K562 (cell line): ENCODE data around the gene VLDLR. TPM values are rescaled to one million over a fixed set of nuclear protein-coding genes. Genes with fewer than 3 reads are reported as not detected.

Experiments
- ATAC-seq: fragments of 200-7000 bp; cut with Tn5 transposase; 3 replicates; pipeline ENCODE4 v1.9.1; 2020; ENCODE audit warnings: moderate library complexity
- BruUV-seq: library from RNA; stranded (reverse); fragments of 400-500 nt; replicated peaks from 2 replicates; lab custom pipeline; 2021; lab: Mats Ljungman, UMichigan
- CTCF ChIA-PET: fragments of 300-600 bp; formaldehyde crosslinking; extraction: SDS; loops from one replicate; lab custom pipeline; 2021; ENCODE audit warnings: low intra/inter-chr PET ratio; lab: Yijun Ruan, JAX
- POLR2A ChIA-PET: fragments of 300-600, 350-650 bp; sonication (Branson Sonifier 250); formaldehyde crosslinking; extraction: SDS; loops from one replicate; lab custom pipeline; 2021; ENCODE audit warnings: antibody characterized with exemption, inconsistent platforms; lab: Yijun Ruan, JAX
- DNase-seq, 4 experiments: peaks; one replicate each; pipeline versions ENCODE4 v3.0.0 to v3.0.0-alpha.2; 2011 to 2018; ENCODE audit warnings: low spot score in 3 of 4, mixed read lengths in 3 of 4; ENCODE audit errors: extremely low read depth in 1 of 4
- FAIRE-seq: peaks from 2 replicates; lab custom pipeline; 2011; peaks lifted over from hg19 to GRCh38; lab: Jason Lieb, UNC
- H2AFZ ChIP-seq: 2 replicates; pipeline ENCODE4 v1.6.0; 2011; ENCODE audit warnings: low read depth, low read length, control low read depth, inconsistent platforms
- H3K27ac ChIP-seq: fragments of 200-600 bp; 3 replicates; pipeline ENCODE4 v1.8.0; 2011; ENCODE audit warnings: low read depth, mild to moderate bottlenecking, control low read depth, inconsistent platforms, low read length, moderate library complexity, mixed read lengths; ENCODE audit errors: extremely low read depth
- H3K27me3 ChIP-seq, 2 experiments: fragments of 300-600 bp in 1 of 2; 2 replicates in 1 of 2; 3 replicates in 1 of 2; pipeline versions ENCODE4 v1.6.0 to v1.8.0; 2011; ENCODE audit warnings: inconsistent platforms in 2 of 2, low read length in 2 of 2, mild to moderate bottlenecking in 1 of 2, mixed read lengths in 1 of 2, moderate library complexity in 1 of 2; ENCODE audit not compliant: control insufficient read depth in 2 of 2, insufficient read depth in 2 of 2
- H3K36me3 ChIP-seq: fragments of 300-600 bp; 3 replicates; pipeline ENCODE4 v1.8.0; 2011; ENCODE audit warnings: mild to moderate bottlenecking, low read length, inconsistent platforms; ENCODE audit not compliant: control insufficient read depth, insufficient read depth
- H3K4me1 ChIP-seq, 2 experiments: fragments of 200-600 bp in 1 of 2; replicated peaks in 1 of 2; 2 replicates in 1 of 2; 3 replicates in 1 of 2; pipeline versions ENCODE4 v1.5.1 to v1.8.0; 2011; ENCODE audit warnings: inconsistent platforms in 2 of 2, low read length in 2 of 2, mild to moderate bottlenecking in 1 of 2, mixed read lengths in 1 of 2, moderate library complexity in 1 of 2; ENCODE audit not compliant: control insufficient read depth in 2 of 2, insufficient read depth in 2 of 2
- H3K4me2 ChIP-seq: 2 replicates; pipeline ENCODE4 v1.6.1; 2011; ENCODE audit warnings: low read length, control low read depth, inconsistent platforms, mixed read lengths; ENCODE audit not compliant: insufficient read depth
- H3K4me3 ChIP-seq: fragments of 200-600 bp; sonication (generic), shearing (Covaris generic); 2 replicates; pipeline ENCODE4 v1.5.1; 2016; ENCODE audit warnings: control low read depth, inconsistent platforms
- H3K79me2 ChIP-seq: fragments of 200-600 bp; 3 replicates; pipeline ENCODE4 v1.8.0; 2011; ENCODE audit warnings: low read length, inconsistent platforms; ENCODE audit not compliant: control insufficient read depth, insufficient read depth
- H3K9ac ChIP-seq, 2 experiments: 2 replicates each; pipeline versions ENCODE4 v1.6.0 to v1.6.1; 2011; ENCODE audit warnings: low read depth in 2 of 2, low read length in 2 of 2, control low read depth in 1 of 2, inconsistent platforms in 1 of 2, mild to moderate bottlenecking in 1 of 2, mixed read lengths in 1 of 2; ENCODE audit not compliant: insufficient read depth in 1 of 2
- H3K9me1 ChIP-seq: one replicate; pipeline ENCODE4 v1.6.0; 2011; ENCODE audit warnings: inconsistent platforms, mild to moderate bottlenecking, low read length, moderate library complexity; ENCODE audit not compliant: control insufficient read depth, insufficient read depth
- H3K9me3 ChIP-seq: replicated peaks from 2 replicates; pipeline ENCODE4 v1.5.1; 2011; ENCODE audit warnings: low read depth, low read length, inconsistent platforms; ENCODE audit not compliant: control insufficient read depth, insufficient read depth
- H4K20me1 ChIP-seq: replicated peaks from 2 replicates; pipeline ENCODE4 v1.6.1; 2011; ENCODE audit warnings: low read length, inconsistent platforms, mixed read lengths; ENCODE audit not compliant: control insufficient read depth, insufficient read depth
- ETV5 ChIP-seq: sonication (generic); formaldehyde crosslinking; IDR thresholded peaks from 2 replicates; pipeline ENCODE4 v1.4.0; 2020; ENCODE audit warnings: low read depth, mild to moderate bottlenecking, missing genetic modification reagents
- GABPB2 ChIP-seq: fragments of 250-450 bp; sonication (Bioruptor Pico); conservative IDR thresholded peaks from 2 replicates; pipeline ENCODE4 v1.5.1; 2021; ENCODE audit warnings: mild to moderate bottlenecking
- SREBF1 ChIP-seq: fragments of 150-350 bp; IDR thresholded peaks from 2 replicates; pipeline ENCODE4 v1.6.1; 2014; ENCODE audit warnings: antibody characterized with exemption, low read depth, low read length, borderline replicate concordance
- WGBS: fragments of 100-300 bp; shearing (Covaris generic); methylation state at CpG from one replicate; pipeline ENCODE4 v1.1.6; 2016; ENCODE audit warnings: low coverage, mixed read lengths; ENCODE audit not compliant: insufficient coverage; ENCODE audit errors: missing lambda C conversion rate; 5-methylcytosine and 5-hydroxymethylcytosine counted together
- in situ Hi-C: fragments of 300-500 bp; cut with MboI; formaldehyde crosslinking; loops from 4 replicates; pipeline ENCODE4 v1.15.0; 2018; ENCODE audit warnings: inconsistent platforms, mixed read lengths
- intact Hi-C: fragments of 100-400 bp; cut with micrococcal nuclease; formaldehyde crosslinking; loops from 2 replicates; pipeline ENCODE4 v1.14.2; 2022
- polyA plus RNA-seq, 8 experiments: library from polyadenylated mRNA; depleted of rRNA in 4 of 8; stranded (reverse) in 5 of 8; unstranded in 3 of 8; fragments of >200 nt; fragmentation: Nextera tagmentation in 2 of 8; fragmentation: Illumina TruSeq in 1 of 8; extraction: Ambion mirVana in 2 of 8; extraction: Trizol in 1 of 8; gene quantifications; 2 replicates each; pipeline versions ENCODE4 v1.2.1 to v1.2.3, GENCODE V29; 2011 to 2014; ENCODE audit warnings: inconsistent platforms in 1 of 8, missing spikeins in 1 of 8
- total RNA-seq, 7 experiments: library from RNA; depleted of rRNA in 6 of 7; stranded (reverse); fragments of >200 nt in 6 of 7; fragmentation: Illumina TruSeq in 2 of 7; extraction: Trizol in 2 of 7; gene quantifications; 2 replicates each; pipeline versions ENCODE4 v1.2.1 to v1.2.3, GENCODE V29; 2011 to 2021; ENCODE audit warnings: low replicate concordance in 1 of 7

The VLDLR gene
- total and polyA plus RNA-seq, 9 of the 15 experiments (the other 6 are each of a cell fraction or from before 2014, with no cell fraction given): 0.03 to 0.58 (median 0.08) TPM

- POLR2A ChIA-PET: no interaction called here
- in situ Hi-C loops: no loop called here
- no peak for TF ChIP-seq SREBF1
- no peaks in the 10 kb centered on the region for H4K20me1 ChIP-seq
- H3K9ac ChIP-seq: no peak overlapping the region
- H3K4me3 ChIP-seq: no peak overlapping the region
- no peak overlapping the region for H3K4me2 ChIP-seq
- H3K27me3 ChIP-seq: no peaks in the 10 kb centered on the region
- no peak for FAIRE-seq
- H3K36me3 ChIP-seq: no peaks in the 10 kb centered on the region
- ATAC-seq: no peak
- H3K9me3 ChIP-seq: no peaks in the 10 kb centered on the region
- H3K27ac ChIP-seq: no peak overlapping the region
- intact Hi-C loops: no loop called here
- no peaks in the 10 kb centered on the region for H3K4me1 ChIP-seq
- H3K79me2 ChIP-seq: no peaks in the 10 kb centered on the region
- no TSS peak for BruUV-seq
- DNase-seq: no peak
- WGBS: 28% methylated on average over 7 of the region's 9 CpGs
- H3K9me1 ChIP-seq: no peaks in the 10 kb centered on the region
- CTCF ChIA-PET: no interaction called here
- H2AFZ ChIP-seq: no peak overlapping the region
These were observed 35.8 kb downstream of the VLDLR start for GRCh38 chr9:2657427-2657826.

GRCh38 chr9:2662496-2662895 lies 40.9 kb downstream of the VLDLR start:
- Histone ChIP-seq H2AFZ (no peak overlapping the region), H3K27me3 (no peaks in the 10 kb centered on the region), H3K4me2 (no peak overlapping the region), H3K4me1 (no peaks in the 10 kb centered on the region), H3K4me3 (no peak overlapping the region), H3K9ac (no peak overlapping the region), H3K27ac (no peak overlapping the region), H4K20me1 (no peaks in the 10 kb centered on the region), H3K36me3 (no peaks in the 10 kb centered on the region), H3K79me2 (no peaks in the 10 kb centered on the region), H3K9me1 (no peaks in the 10 kb centered on the region), H3K9me3 (no peaks in the 10 kb centered on the region)
- TF ChIP-seq GABPB2 (CRISPR knock-in tag) (no peak), ETV5 (CRISPR knock-in tag) (no peak)
- BruUV-seq: no TSS peak
- POLR2A ChIA-PET: no interaction called here
- ATAC-seq: no peak
- DNase-seq: no peak
- CTCF ChIA-PET: no interaction called here
- intact Hi-C loops: no loop called here
- WGBS: 15% methylated on average over 4 of the region's 7 CpGs
- no peak for FAIRE-seq
- in situ Hi-C loops: no loop called here
